ENCODE data around the gene PRM2. TPM values are rescaled to one million over a fixed set of nuclear protein-coding genes. Genes with fewer than 3 reads are reported as not detected.
A peak's percentile ranks its signal among the peaks of the same experiment; 100 is the strongest.

PRM2 gene
- total and polyA plus RNA-seq, 2 of the 8 experiments (the other 6 are each of a cell fraction or from before 2014, with no cell fraction given) = not detected

GRCh38 chr16:11255737-11256660 is 20.3 kb downstream of the PRM2 start, which contains the start of gene SOCS1 (continued):
- TF ChIP-seq PHF8 (conservative IDR thresholded peaks at IDR 0.05; ENCODE audit: low read depth, low read length) (peak; percentile 83), GTF2F1 (IDR thresholded peaks at IDR 0.05; ENCODE audit: borderline replicate concordance, low read depth, low read length) (peak; percentile 87)

Data from H1 (cell line).